OCI-LY1 (cell line): Measurements from ENCODE around the gene FKBP1A.

Source experiments
- CTCF ChIP-seq: fragments of 200-600 bp; sonication (generic), shearing (Covaris generic); IDR thresholded peaks from 2 replicates; pipeline ENCODE4 v1.5.1; 2017; ENCODE audit warnings: mild to moderate bottlenecking, antibody characterized with exemption, low read length, moderate library complexity, mixed read lengths
- EZH2 ChIP-seq: fragments of 200-600 bp; sonication (generic), shearing (Covaris generic); IDR thresholded peaks from 2 replicates; pipeline ENCODE4 v1.8.0; 2017; ENCODE audit warnings: borderline replicate concordance, mixed run types, mild to moderate bottlenecking, antibody characterized with exemption, low read length, moderate library complexity, mixed read lengths

GRCh38 chr20:1420066-1420465 lies 27.2 kb upstream of the FKBP1A start:
- TF ChIP-seq EZH2 = no peak
- TF ChIP-seq CTCF = no peak
